ENCODE measurements around the gene FBXL7.

FBXL7 gene

GRCh38 chr5:15786884-15787283 lies 286.9 kb downstream of the FBXL7 start:
- Histone ChIP-seq H3K27ac (ENCODE audit: low read depth, low read length, poor library complexity, severe bottlenecking) (no peak overlapping the region), H3K4me1 (ENCODE audit: insufficient read depth, low read length, severe bottlenecking) (no peaks in the 10 kb centered on the region), H3K4me3 (ENCODE audit: low read depth, low read length, poor library complexity, severe bottlenecking) (no peak overlapping the region), H3K9me2 (ENCODE audit: low read depth, low read length) (no peaks in the 10 kb centered on the region), H3K4me2 (ENCODE audit: low read length) (no peak overlapping the region), H3K79me2 (ENCODE audit: insufficient read depth, low read length) (no peaks in the 10 kb centered on the region), H3F3A (ENCODE audit: insufficient read depth, low read length) (no peaks in the 10 kb centered on the region), H3K36me3 (ENCODE audit: insufficient read depth, low read length) (no peaks in the 10 kb centered on the region), H4K20me1 (ENCODE audit: insufficient read depth, low read length) (no peaks in the 10 kb centered on the region), H3K27me3 (ENCODE audit: insufficient read depth, low read length) (no peaks in the 10 kb centered on the region), H3K9me3 (ENCODE audit: low read length) (no peaks in the 10 kb centered on the region), H3K9ac (ENCODE audit: low read length) (no peak overlapping the region), H2AFZ (ENCODE audit: low read length) (no peak overlapping the region)
- TF ChIP-seq CTCF (IDR thresholded peaks at IDR 0.05; ENCODE audit: low read length) (no peak), EZH2 (IDR thresholded peaks at IDR 0.05; ENCODE audit: borderline replicate concordance, low read length) (no peak)

- no peak overlapping the region for H3K9ac ChIP-seq (ENCODE audit: low read length)
- no peak overlapping the region for H2AFZ ChIP-seq (ENCODE audit: low read length)
- H3K27me3 ChIP-seq (ENCODE audit: insufficient read depth, low read length) = no peaks in the 10 kb centered on the region
- no peaks in the 10 kb centered on the region for H3K4me1 ChIP-seq (ENCODE audit: insufficient read depth, low read length, severe bottlenecking)
- H3K4me3 ChIP-seq (ENCODE audit: low read depth, low read length, poor library complexity, severe bottlenecking) = no peak overlapping the region
- no peaks in the 10 kb centered on the region for H3K36me3 ChIP-seq (ENCODE audit: insufficient read depth, low read length)
- no peak overlapping the region for H3K27ac ChIP-seq (ENCODE audit: low read depth, low read length, poor library complexity, severe bottlenecking)
- H4K20me1 ChIP-seq (ENCODE audit: insufficient read depth, low read length) = no peaks in the 10 kb centered on the region
- H3K79me2 ChIP-seq (ENCODE audit: insufficient read depth, low read length) = no peaks in the 10 kb centered on the region
- no peaks in the 10 kb centered on the region for H3K9me3 ChIP-seq (ENCODE audit: low read length)
- no peaks in the 10 kb centered on the region for H3K9me2 ChIP-seq (ENCODE audit: low read depth, low read length)
- H3F3A ChIP-seq (ENCODE audit: insufficient read depth, low read length) = no peaks in the 10 kb centered on the region
- H3K4me2 ChIP-seq (ENCODE audit: low read length) = no peak overlapping the region
- TF ChIP-seq EZH2 (IDR thresholded peaks at IDR 0.05; ENCODE audit: borderline replicate concordance, low read length) (no peak), CTCF (IDR thresholded peaks at IDR 0.05; ENCODE audit: low read length) (no peak)
These were observed 287.7 kb downstream of the FBXL7 start for GRCh38 chr5:15787681-15788080.

- H3K79me2 ChIP-seq (ENCODE audit: insufficient read depth, low read length) = no peaks in the 10 kb centered on the region
- no peak for TF ChIP-seq EZH2 (IDR thresholded peaks at IDR 0.05; ENCODE audit: borderline replicate concordance, low read length)
- TF ChIP-seq CTCF (IDR thresholded peaks at IDR 0.05; ENCODE audit: low read length) = no peak
- H4K20me1 ChIP-seq (ENCODE audit: insufficient read depth, low read length) = no peaks in the 10 kb centered on the region
- no peak overlapping the region for H3K4me3 ChIP-seq (ENCODE audit: low read depth, low read length, poor library complexity, severe bottlenecking)
- no peak overlapping the region for H3K27ac ChIP-seq (ENCODE audit: low read depth, low read length, poor library complexity, severe bottlenecking)
- no peaks in the 10 kb centered on the region for H3K9me3 ChIP-seq (ENCODE audit: low read length)
- H2AFZ ChIP-seq (ENCODE audit: low read length) = no peak overlapping the region
- no peaks in the 10 kb centered on the region for H3K4me1 ChIP-seq (ENCODE audit: insufficient read depth, low read length, severe bottlenecking)
- H3F3A ChIP-seq (ENCODE audit: insufficient read depth, low read length) = no peaks in the 10 kb centered on the region
- H3K4me2 ChIP-seq (ENCODE audit: low read length) = no peak overlapping the region
- H3K36me3 ChIP-seq (ENCODE audit: insufficient read depth, low read length) = no peaks in the 10 kb centered on the region
- H3K27me3 ChIP-seq (ENCODE audit: insufficient read depth, low read length) = no peaks in the 10 kb centered on the region
- H3K9me2 ChIP-seq (ENCODE audit: low read depth, low read length) = no peaks in the 10 kb centered on the region
- no peak overlapping the region for H3K9ac ChIP-seq (ENCODE audit: low read length)
These were observed 289.7 kb downstream of the FBXL7 start for GRCh38 chr5:15789642-15790041.
